Measurements from ENCODE around the gene RABEP2. TPM values are rescaled to one million over a fixed set of nuclear protein-coding genes. Genes with fewer than 3 reads are reported as not detected.
A peak's percentile ranks its signal among the peaks of the same experiment; 100 is the strongest.

Gene RABEP2
- total RNA-seq, 1 experiment from 2014 or later: 40.2 TPM

GRCh38 chr16:28923652-28924398 lies 1.2 kb downstream of the RABEP2 start:
- Histone ChIP-seq H3K9ac (ENCODE audit: low read length) (peak overlapping the region; percentile 56), H3K9me2 (replicated peaks; ENCODE audit: low read length) (no peaks in the 10 kb centered on the region), H3K4me1 (ENCODE audit: insufficient read depth, low read length) (peaks cover 10% of the 10 kb centered on the region; the same call in 1 of the 2 replicates), H3K79me2 (ENCODE audit: low read length) (peaks cover 15% of the 10 kb centered on the region; the same call in 1 of the 2 replicates), H3K4me2 (ENCODE audit: low read length) (peak overlapping the region; percentile 98), H2AFZ (ENCODE audit: low read length) (peak overlapping the region; percentile 76), H3K4me3 (ENCODE audit: low read length) (peak overlapping the region; percentile 80), H3K9me3 (ENCODE audit: low read length) (no peaks in the 10 kb centered on the region), H3F3A (ENCODE audit: low read length, unreplicated experiment) (no peaks in the 10 kb centered on the region), H3K36me3 (ENCODE audit: low read depth, low read length) (no peaks in the 10 kb centered on the region), H3K27ac (ENCODE audit: low read length) (peak overlapping the region; percentile 50), H4K20me1 (ENCODE audit: low read length) (no peaks in the 10 kb centered on the region), H3K27me3 (ENCODE audit: low read length) (no peaks in the 10 kb centered on the region)
- BruUV-seq (replicated peaks): no TSS peak
- DNase-seq: no peak
- intact Hi-C loops (cut with micrococcal nuclease): no loop called here
- ChIA-PET CTCF (no interaction called here), POLR2A (ENCODE audit: unreplicated experiment) (no interaction called here)
- no peak for ATAC-seq
- no peak for TF ChIP-seq CTCF (conservative IDR thresholded peaks at IDR 0.05; ENCODE audit: low read depth, low read length)
- TF ChIP-seq EZH2 (IDR thresholded peaks at IDR 0.05; ENCODE audit: low read length, unreplicated experiment): no peak
- no peak for TF ChIP-seq EZH2phosphoT487 (IDR thresholded peaks at IDR 0.05; ENCODE audit: borderline replicate concordance, low read length)

- no peaks in the 10 kb centered on the region for H3K36me3 ChIP-seq (ENCODE audit: low read depth, low read length)
- H3K27ac ChIP-seq (ENCODE audit: low read length): no peak overlapping the region
- no peaks in the 10 kb centered on the region for H4K20me1 ChIP-seq (ENCODE audit: low read length)
- BruUV-seq (replicated peaks): no TSS peak
- TF ChIP-seq EZH2phosphoT487 (IDR thresholded peaks at IDR 0.05; ENCODE audit: borderline replicate concordance, low read length): no peak
- no peak for TF ChIP-seq EZH2 (IDR thresholded peaks at IDR 0.05; ENCODE audit: low read length, unreplicated experiment)
- no peak for TF ChIP-seq CTCF (conservative IDR thresholded peaks at IDR 0.05; ENCODE audit: low read depth, low read length)
- H3K4me1 ChIP-seq (ENCODE audit: insufficient read depth, low read length): peaks cover 10% of the 10 kb centered on the region; the same call in 1 of the 2 replicates
- H3K4me3 ChIP-seq (ENCODE audit: low read length): no peak overlapping the region; the same call in 1 of the 2 replicates
- H2AFZ ChIP-seq (ENCODE audit: low read length): no peak overlapping the region
- no peak overlapping the region for H3K9ac ChIP-seq (ENCODE audit: low read length)
- ChIA-PET CTCF (interaction anchor here (0.6 kb wide), 1 partner anchor 20 kb away, joined by 5 read pairs; no protein-coding TSS in a partner anchor), POLR2A (ENCODE audit: unreplicated experiment) (no interaction called here)
- no peaks in the 10 kb centered on the region for H3K27me3 ChIP-seq (ENCODE audit: low read length)
- H3K9me2 ChIP-seq (replicated peaks; ENCODE audit: low read length): no peaks in the 10 kb centered on the region
- H3K4me2 ChIP-seq (ENCODE audit: low read length): peak overlapping the region; percentile 98
- H3K9me3 ChIP-seq (ENCODE audit: low read length): no peaks in the 10 kb centered on the region
- peaks cover 15% of the 10 kb centered on the region; the same call in 1 of the 2 replicates for H3K79me2 ChIP-seq (ENCODE audit: low read length)
- H3F3A ChIP-seq (ENCODE audit: low read length, unreplicated experiment): no peaks in the 10 kb centered on the region
- intact Hi-C loops (cut with micrococcal nuclease): no loop called here
- DNase-seq (no peak), ATAC-seq (no peak)
Measured at GRCh38 chr16:28923231-28923587, 1.8 kb downstream of the RABEP2 start.

GRCh38 chr16:28918698-28919097 lies 6.3 kb downstream of the RABEP2 start:
- no TSS peak for BruUV-seq (replicated peaks)
- Histone ChIP-seq H3K4me1 (ENCODE audit: insufficient read depth, low read length) (peaks cover 3% of the 10 kb centered on the region; the same call in 1 of the 2 replicates), H3K4me3 (ENCODE audit: low read length) (no peak overlapping the region), H3F3A (ENCODE audit: low read length, unreplicated experiment) (no peaks in the 10 kb centered on the region), H3K9me3 (ENCODE audit: low read length) (no peaks in the 10 kb centered on the region), H3K4me2 (ENCODE audit: low read length) (no peak overlapping the region), H3K27me3 (ENCODE audit: low read length) (no peaks in the 10 kb centered on the region), H3K9ac (ENCODE audit: low read length) (no peak overlapping the region), H4K20me1 (ENCODE audit: low read length) (no peaks in the 10 kb centered on the region), H3K79me2 (ENCODE audit: low read length) (peaks cover 10% of the 10 kb centered on the region; the same call in 1 of the 2 replicates), H3K9me2 (replicated peaks; ENCODE audit: low read length) (no peaks in the 10 kb centered on the region), H2AFZ (ENCODE audit: low read length) (no peak overlapping the region), H3K27ac (ENCODE audit: low read length) (no peak overlapping the region), H3K36me3 (ENCODE audit: low read depth, low read length) (no peaks in the 10 kb centered on the region; the same call in 1 of the 2 replicates)
- POLR2A ChIA-PET (ENCODE audit: unreplicated experiment): interaction anchor here (0.6 to 0.7 kb wide), 2 partner anchors 627 to 893 kb away, joined by 3 to 9 read pairs; no protein-coding TSS in a partner anchor
- no peak for ATAC-seq
- CTCF ChIA-PET: no interaction called here
- no peak for DNase-seq
- intact Hi-C loops (cut with micrococcal nuclease): no loop called here
- no peak for TF ChIP-seq CTCF (conservative IDR thresholded peaks at IDR 0.05; ENCODE audit: low read depth, low read length)
- TF ChIP-seq EZH2 (IDR thresholded peaks at IDR 0.05; ENCODE audit: low read length, unreplicated experiment): no peak
- TF ChIP-seq EZH2phosphoT487 (IDR thresholded peaks at IDR 0.05; ENCODE audit: borderline replicate concordance, low read length): no peak

Data from PC-3 (cell line).